IMR-90 (cell line): ENCODE results near the gene NXNL2. TPM values are rescaled to one million over a fixed set of nuclear protein-coding genes. Genes with fewer than 3 reads are reported as not detected.
A peak's percentile ranks its signal among the peaks of the same experiment; 100 is the strongest.

Source experiments
- ATAC-seq: fragments of 200-7000 bp; cut with Tn5 transposase; 2 replicates; pipeline ENCODE4 v1.9.1; 2020; ENCODE audit warnings: low read depth, mild to moderate bottlenecking, moderate library complexity
- BruUV-seq: library from RNA; stranded (reverse); fragments of 400-500 nt; replicated peaks from 2 replicates; lab custom pipeline; 2021; lab: Mats Ljungman, UMichigan
- CTCF ChIA-PET: fragments of 300-600 bp; formaldehyde crosslinking; extraction: SDS; loops from one replicate; lab custom pipeline; 2021; ENCODE audit warnings: antibody characterized with exemption; lab: Yijun Ruan, JAX
- POLR2A ChIA-PET: fragments of 300-600 bp; sonication (Branson Sonifier 250); formaldehyde crosslinking; loops from one replicate; lab custom pipeline; 2022; ENCODE audit warnings: antibody characterized with exemption; ENCODE audit not compliant: unreplicated experiment; lab: Charles Lee
- DNase-seq: peaks from one replicate; pipeline ENCODE4 v3.0.0; 2013
- H2AFZ ChIP-seq: replicated peaks from 2 replicates; pipeline ENCODE3; 2013; ENCODE audit warnings: low read length, mild to moderate bottlenecking; ENCODE audit not compliant: poor library complexity
- H2AK5ac ChIP-seq: 2 replicates; pipeline ENCODE4 v1.6.1; 2013; ENCODE audit warnings: low read depth, low read length, inconsistent platforms
- H2AK9ac ChIP-seq: replicated peaks from 2 replicates; pipeline ENCODE3; 2013; ENCODE audit warnings: mild to moderate bottlenecking, low read depth, low read length, moderate library complexity; ENCODE audit not compliant: poor library complexity
- H2BK120ac ChIP-seq: 2 replicates; pipeline ENCODE4 v1.6.1; 2013; ENCODE audit warnings: low read depth, low read length, inconsistent platforms
- H2BK15ac ChIP-seq: 3 replicates; pipeline ENCODE4 v1.6.1; 2013; ENCODE audit warnings: low read depth, low read length, inconsistent platforms
- H2BK20ac ChIP-seq: 2 replicates; pipeline ENCODE4 v1.6.1; 2013; ENCODE audit warnings: low read depth, mild to moderate bottlenecking, inconsistent platforms, low read length, moderate library complexity
- H2BK5ac ChIP-seq: 2 replicates; pipeline ENCODE4 v1.6.1; 2013; ENCODE audit warnings: mild to moderate bottlenecking, low read depth, low read length, inconsistent platforms; ENCODE audit not compliant: poor library complexity, severe bottlenecking
- H3K14ac ChIP-seq: replicated peaks from 2 replicates; pipeline ENCODE4 v1.6.1; 2013; ENCODE audit warnings: low read depth, low read length, inconsistent platforms
- H3K18ac ChIP-seq: 2 replicates; pipeline ENCODE4 v1.6.1; 2013; ENCODE audit warnings: low read depth, low read length, control low read depth
- H3K23ac ChIP-seq: 2 replicates; pipeline ENCODE4 v1.6.1; 2013; ENCODE audit warnings: low read depth, low read length, inconsistent platforms
- H3K27ac ChIP-seq: 2 replicates; pipeline ENCODE4 v1.5.1; 2013; ENCODE audit warnings: mild to moderate bottlenecking, control low read depth, low read length; ENCODE audit not compliant: insufficient read depth
- H3K27me3 ChIP-seq: 2 replicates; pipeline ENCODE4 v1.6.1; 2013; ENCODE audit warnings: low read length; ENCODE audit not compliant: control insufficient read depth, insufficient read depth
- H3K36me3 ChIP-seq: 2 replicates; pipeline ENCODE4 v1.6.1; 2013; ENCODE audit warnings: low read length, mixed read lengths; ENCODE audit not compliant: control insufficient read depth, insufficient read depth
- H3K4ac ChIP-seq: 2 replicates; pipeline ENCODE4 v1.6.1; 2013; ENCODE audit warnings: low read depth, low read length, inconsistent platforms
- H3K4me1 ChIP-seq: 2 replicates; pipeline ENCODE4 v1.6.1; 2013; ENCODE audit warnings: low read length, mixed read lengths; ENCODE audit not compliant: control insufficient read depth, insufficient read depth
- H3K4me2 ChIP-seq: 2 replicates; pipeline ENCODE4 v1.6.1; 2013; ENCODE audit warnings: low read depth, mild to moderate bottlenecking, control low read depth, low read length, moderate library complexity
- H3K4me3 ChIP-seq: 2 replicates; pipeline ENCODE4 v1.5.1; 2013; ENCODE audit warnings: low read depth, mild to moderate bottlenecking, control low read depth, low read length, moderate library complexity; ENCODE audit not compliant: insufficient read depth
- H3K56ac ChIP-seq: 2 replicates; pipeline ENCODE4 v1.6.1; 2013; ENCODE audit warnings: low read length, inconsistent platforms; ENCODE audit not compliant: insufficient read depth; ENCODE audit errors: extremely low read depth
- H3K79me1 ChIP-seq, 2 experiments: 2 replicates each; pipeline ENCODE4 v1.6.1; 2013; ENCODE audit warnings: low read length in 2 of 2, inconsistent platforms in 1 of 2, low read depth in 1 of 2
- H3K9ac ChIP-seq: 2 replicates; pipeline ENCODE4 v1.6.1; 2013; ENCODE audit warnings: low read depth, low read length, control low read depth
- H3K9me1 ChIP-seq: 2 replicates; pipeline ENCODE4 v1.6.1; 2013; ENCODE audit warnings: low read length, inconsistent platforms; ENCODE audit not compliant: insufficient read depth
- H3K9me3 ChIP-seq: 2 replicates; pipeline ENCODE4 v1.6.1; 2013; ENCODE audit warnings: low read length; ENCODE audit not compliant: control insufficient read depth, insufficient read depth
- H4K20me1 ChIP-seq: 2 replicates; pipeline ENCODE4 v1.6.1; 2013; ENCODE audit warnings: low read length, inconsistent platforms; ENCODE audit not compliant: insufficient read depth
- H4K5ac ChIP-seq: 2 replicates; pipeline ENCODE4 v1.6.1; 2013; ENCODE audit warnings: mild to moderate bottlenecking, low read depth, low read length, control low read depth
- H4K8ac ChIP-seq, 2 experiments: 2 replicates each; pipeline ENCODE4 v1.6.1; 2013; ENCODE audit warnings: low read depth in 2 of 2, low read length in 2 of 2, control low read depth in 1 of 2, inconsistent platforms in 1 of 2
- H4K91ac ChIP-seq: 2 replicates; pipeline ENCODE4 v1.6.1; 2013; ENCODE audit warnings: low read depth, low read length, inconsistent platforms; ENCODE audit not compliant: insufficient read depth
- CEBPB ChIP-seq: IDR thresholded peaks from 2 replicates; pipeline ENCODE4 v1.6.1; 2012; ENCODE audit warnings: low read depth, low read length, improper control_type of control experiment
- MAFK ChIP-seq: IDR thresholded peaks from 2 replicates; pipeline ENCODE4 v1.6.1; 2012; ENCODE audit warnings: low read depth, low read length, improper control_type of control experiment
- NFE2L2 ChIP-seq: fragments of 150-350 bp; IDR thresholded peaks from 2 replicates; pipeline ENCODE4 v1.6.1; 2016; ENCODE audit warnings: low read depth, mild to moderate bottlenecking, low read length
- USF2 ChIP-seq: fragments of 150-350 bp; IDR thresholded peaks from 2 replicates; pipeline ENCODE4 v1.6.1; 2017; ENCODE audit warnings: mild to moderate bottlenecking, antibody characterized with exemption, low read length, low read depth
- WGBS, 2 experiments: methylation state at CpG; one replicate each; pipeline versions ENCODE4 v1.1.5 to v1.1.7; 2013; ENCODE audit warnings: missing lambda C conversion rate in 2 of 2; ENCODE audit not compliant: insufficient read length in 1 of 2; ENCODE audit errors: extremely low coverage in 2 of 2; 5-methylcytosine and 5-hydroxymethylcytosine counted together
- dilution Hi-C: fragments of 300-500 bp; cut with HindIII; formaldehyde crosslinking; loops from one replicate; pipeline ENCODE4 v1.14.3; 2018; ENCODE audit warnings: low sequenced_read_pairs; ENCODE audit not compliant: unreplicated experiment
- in situ Hi-C: fragments of 300-500 bp; cut with MboI; formaldehyde crosslinking; loops from 3 replicates; pipeline ENCODE4 v1.14.3; 2019; ENCODE audit warnings: low sequenced_read_pairs, inconsistent platforms, mixed read lengths
- intact Hi-C: fragments of 100-400 bp; cut with micrococcal nuclease; formaldehyde crosslinking; loops from 2 replicates; pipeline ENCODE4 v1.10.0; 2022
- polyA plus RNA-seq, 3 experiments: library from polyadenylated mRNA; depleted of rRNA; stranded (reverse); fragments of >200 nt; gene quantifications; 2 replicates each; pipeline ENCODE4 v1.2.3, GENCODE V29; 2012; ENCODE audit warnings: low replicate concordance in 1 of 3
- total RNA-seq: library from RNA; depleted of rRNA; stranded (reverse); fragments of >200 nt; gene quantifications from 2 replicates; pipeline ENCODE4 v1.2.3, GENCODE V29; 2012

NXNL2 gene
- total and polyA plus RNA-seq, 2 of the 4 experiments (the other 2 are of a cell fraction) = 3.2 to 6.4 TPM

- H3K18ac ChIP-seq = no peak overlapping the region
- no peak overlapping the region for H3K56ac ChIP-seq
- TF ChIP-seq MAFK (peak; percentile 45), CEBPB (no peak), NFE2L2 (peak; percentile 92), USF2 (peak; percentile 72; the same call in 1 of the 2 replicates)
- in situ Hi-C loops (loop anchor here (10.0 to 25.0 kb wide), 5 partner anchors 180 to 863 kb away; no protein-coding TSS in a partner anchor), intact Hi-C loops (loop anchor here (5.0 to 10.0 kb wide), 4 partner anchors 98 to 623 kb away; no protein-coding TSS in a partner anchor), dilution Hi-C loops (no loop called here)
- no peak overlapping the region for H2BK5ac ChIP-seq
- ATAC-seq (peak; percentile 80), DNase-seq (peak; percentile 74)
- peak overlapping the region; percentile 37; the same call in 1 of the 2 replicates for H2BK20ac ChIP-seq
- no peak overlapping the region for H2AK9ac ChIP-seq
- 0 out of 3 replicates have a peak overlapping the region, but pooled peaks have one; percentile 3 for H2BK15ac ChIP-seq
- no peak overlapping the region for H4K5ac ChIP-seq
- no CpG with 5 or more reads among the region's 7 CpGs for WGBS, 2 experiments
- H2AK5ac ChIP-seq = no peak overlapping the region
- peak overlapping the region; percentile 22; the same call in 1 of the 2 replicates for H3K14ac ChIP-seq
- H3K27me3 ChIP-seq = no peaks in the 10 kb centered on the region
- no peak overlapping the region; the same call in 1 of the 2 replicates for H3K27ac ChIP-seq
- peak overlapping the region; percentile 13; the same call in 1 of the 2 replicates for H2BK120ac ChIP-seq
- no peak overlapping the region for H3K4me3 ChIP-seq
- no peaks in the 10 kb centered on the region for H3K9me3 ChIP-seq
- H3K4ac ChIP-seq = no peak overlapping the region
- H3K23ac ChIP-seq = 0 out of 2 replicates have a peak overlapping the region, but pooled peaks have one; percentile 58
- peak overlapping the region; percentile 76 for H3K4me2 ChIP-seq
- peaks cover 3% of the 10 kb centered on the region; the same call in 1 of the 2 replicates for H3K4me1 ChIP-seq
- H3K9ac ChIP-seq = no peak overlapping the region; the same call in 1 of the 2 replicates
- H4K91ac ChIP-seq = 0 out of 2 replicates have a peak overlapping the region, but pooled peaks have one; percentile 4
- ChIA-PET CTCF (interaction anchor here (0.8 to 0.9 kb wide), 2 partner anchors 16 to 377 kb away, joined by 3 to 4 read pairs; no protein-coding TSS in a partner anchor), POLR2A (interaction anchor here (0.5 kb wide), 1 partner anchor 481 kb away, joined by 5 read pairs; no protein-coding TSS in a partner anchor)
- H2AFZ ChIP-seq = peak overlapping the region; percentile 44
- no peaks in the 10 kb centered on the region for H3K9me1 ChIP-seq
- no peaks in the 10 kb centered on the region for H4K20me1 ChIP-seq
- no TSS peak for BruUV-seq
- no peaks in the 10 kb centered on the region; a peak in 1 of 4 replicates for H3K79me1 ChIP-seq
- peak overlapping the region in 1 of 2 experiments; percentile 16; a peak in 2 of 4 replicates for H4K8ac ChIP-seq
- H3K36me3 ChIP-seq = no peaks in the 10 kb centered on the region
These were observed 40.0 kb downstream of the NXNL2 start for GRCh38 chr9:88574953-88575352.
